ENCODE data around the gene ADAM30. TPM values are rescaled to one million over a fixed set of nuclear protein-coding genes. Genes with fewer than 3 reads are reported as not detected.

ADAM30 gene
- not detected for total RNA-seq

- intact Hi-C loops (cut with micrococcal nuclease) = no loop called here
- Mint-ChIP-seq H3K4me1 (ENCODE audit: low read depth) (peaks cover 8% of the 10 kb centered on the region), H3K36me3 (ENCODE audit: low read depth) (no peaks in the 10 kb centered on the region), H3K27ac (no peak within 1 kb of the TSS), H3K9me3 (no peaks in the 10 kb centered on the region), H3K27me3 (ENCODE audit: low read depth) (peaks cover 14% of the 10 kb centered on the region), H3K4me3 (no peak within 1 kb of the TSS)
- CTCF ChIA-PET = interaction anchor here (1.0 kb wide), 1 partner anchor 11 kb away, joined by 3 read pairs; no protein-coding TSS in a partner anchor
- no peak for DNase-seq
These were observed at the start of gene ADAM30 for GRCh38 chr1:119896303-119896702. Gene ADAM30, minus strand, starts transcription at chr1:119896515. Its CDS starts 179 bp downstream, at chr1:119896336.

- CTCF ChIA-PET = interaction anchor here (1.1 to 1.7 kb wide), 2 partner anchors 16 to 73 kb away, joined by 3 to 5 read pairs; no protein-coding TSS in a partner anchor
- intact Hi-C loops (cut with micrococcal nuclease) = loop anchor here (5.0 kb wide), 1 partner anchor 219 kb away; no protein-coding TSS in a partner anchor
- Mint-ChIP-seq H3K36me3 (ENCODE audit: low read depth) (peaks cover 9% of the 10 kb centered on the region), H3K27me3 (ENCODE audit: low read depth) (no peaks in the 10 kb centered on the region), H3K27ac (no peak overlapping the region), H3K9me3 (no peaks in the 10 kb centered on the region), H3K4me1 (ENCODE audit: low read depth) (peaks cover 8% of the 10 kb centered on the region), H3K4me3 (no peak overlapping the region)
- no peak for DNase-seq
These were observed 46.9 kb upstream of the ADAM30 start for GRCh38 chr1:119943216-119943615.

GRCh38 chr1:119941392-119941791 is 45.1 kb upstream of the ADAM30 start:
- no peak for DNase-seq
- Mint-ChIP-seq H3K4me1 (ENCODE audit: low read depth) (peaks cover 8% of the 10 kb centered on the region), H3K9me3 (no peaks in the 10 kb centered on the region), H3K27ac (no peak overlapping the region), H3K4me3 (no peak overlapping the region), H3K36me3 (ENCODE audit: low read depth) (peaks cover 20% of the 10 kb centered on the region), H3K27me3 (ENCODE audit: low read depth) (no peaks in the 10 kb centered on the region)
- intact Hi-C loops (cut with micrococcal nuclease) = loop anchor here (5.0 kb wide), 1 partner anchor 221 kb away; no protein-coding TSS in a partner anchor
- CTCF ChIA-PET = no interaction called here

GRCh38 chr1:119940697-119941096 is 44.4 kb upstream of the ADAM30 start:
- Mint-ChIP-seq H3K36me3 (ENCODE audit: low read depth) (peaks cover 25% of the 10 kb centered on the region), H3K4me3 (no peak overlapping the region), H3K27ac (no peak overlapping the region), H3K9me3 (no peaks in the 10 kb centered on the region), H3K27me3 (ENCODE audit: low read depth) (no peaks in the 10 kb centered on the region), H3K4me1 (ENCODE audit: low read depth) (peaks cover 8% of the 10 kb centered on the region)
- intact Hi-C loops (cut with micrococcal nuclease) = loop anchor here (5.0 kb wide), 1 partner anchor 222 kb away; no protein-coding TSS in a partner anchor
- CTCF ChIA-PET = no interaction called here
- no peak for DNase-seq

- peaks cover 8% of the 10 kb centered on the region for H3K4me1 Mint-ChIP-seq (ENCODE audit: low read depth)
- no peaks in the 10 kb centered on the region for H3K27me3 Mint-ChIP-seq (ENCODE audit: low read depth)
- no peak overlapping the region for H3K27ac Mint-ChIP-seq
- no peak overlapping the region for H3K4me3 Mint-ChIP-seq
- no peak for DNase-seq
- peaks cover 11% of the 10 kb centered on the region for H3K9me3 Mint-ChIP-seq
- CTCF ChIA-PET = no interaction called here
- intact Hi-C loops (cut with micrococcal nuclease) = no loop called here
- peaks cover 53% of the 10 kb centered on the region for H3K36me3 Mint-ChIP-seq (ENCODE audit: low read depth)
These were observed 40.9 kb upstream of the ADAM30 start for GRCh38 chr1:119937198-119937597.

- H3K27ac Mint-ChIP-seq = no peak overlapping the region
- peaks cover 11% of the 10 kb centered on the region for H3K9me3 Mint-ChIP-seq
- intact Hi-C loops (cut with micrococcal nuclease) = no loop called here
- H3K36me3 Mint-ChIP-seq (ENCODE audit: low read depth) = peaks cover 56% of the 10 kb centered on the region
- no peaks in the 10 kb centered on the region for H3K4me1 Mint-ChIP-seq (ENCODE audit: low read depth)
- H3K4me3 Mint-ChIP-seq = no peak overlapping the region
- H3K27me3 Mint-ChIP-seq (ENCODE audit: low read depth) = no peaks in the 10 kb centered on the region
- DNase-seq = no peak
- CTCF ChIA-PET = interaction anchor here (1.0 kb wide), 1 partner anchor 95 kb away, joined by 3 read pairs; no protein-coding TSS in a partner anchor
These were observed 39.6 kb upstream of the ADAM30 start for GRCh38 chr1:119935915-119936314.

GRCh38 chr1:119935373-119935772 is 39.1 kb upstream of the ADAM30 start:
- no peaks in the 10 kb centered on the region for H3K4me1 Mint-ChIP-seq (ENCODE audit: low read depth)
- DNase-seq = no peak
- no peak overlapping the region for H3K27ac Mint-ChIP-seq
- peaks cover 56% of the 10 kb centered on the region for H3K36me3 Mint-ChIP-seq (ENCODE audit: low read depth)
- peaks cover 11% of the 10 kb centered on the region for H3K9me3 Mint-ChIP-seq
- H3K27me3 Mint-ChIP-seq (ENCODE audit: low read depth) = no peaks in the 10 kb centered on the region
- CTCF ChIA-PET = interaction anchor here (1.3 to 1.5 kb wide), 2 partner anchors 9 to 13 kb away, joined by 3 to 5 read pairs; no protein-coding TSS in a partner anchor
- intact Hi-C loops (cut with micrococcal nuclease) = no loop called here
- no peak overlapping the region for H3K4me3 Mint-ChIP-seq

- CTCF ChIA-PET = no interaction called here
- no peak for DNase-seq
- Mint-ChIP-seq H3K4me1 (ENCODE audit: low read depth) (no peaks in the 10 kb centered on the region), H3K27ac (no peak overlapping the region), H3K27me3 (ENCODE audit: low read depth) (no peaks in the 10 kb centered on the region), H3K9me3 (peaks cover 11% of the 10 kb centered on the region), H3K36me3 (ENCODE audit: low read depth) (peaks cover 54% of the 10 kb centered on the region), H3K4me3 (no peak overlapping the region)
- intact Hi-C loops (cut with micrococcal nuclease) = no loop called here
These were observed 37.1 kb upstream of the ADAM30 start for GRCh38 chr1:119933397-119933796.

GRCh38 chr1:119929643-119930315 is 33.5 kb upstream of the ADAM30 start:
- peaks cover 11% of the 10 kb centered on the region for H3K9me3 Mint-ChIP-seq
- intact Hi-C loops (cut with micrococcal nuclease) = no loop called here
- no peak for DNase-seq
- H3K4me1 Mint-ChIP-seq (ENCODE audit: low read depth) = no peaks in the 10 kb centered on the region
- CTCF ChIA-PET = interaction anchor here (2.1 kb wide), 1 partner anchor 19 kb away, joined by 6 read pairs; no protein-coding TSS in a partner anchor
- H3K27me3 Mint-ChIP-seq (ENCODE audit: low read depth) = no peaks in the 10 kb centered on the region
- peaks cover 39% of the 10 kb centered on the region for H3K36me3 Mint-ChIP-seq (ENCODE audit: low read depth)
- no peak overlapping the region for H3K27ac Mint-ChIP-seq
- no peak overlapping the region for H3K4me3 Mint-ChIP-seq

GRCh38 chr1:119926553-119926952 is 30.2 kb upstream of the ADAM30 start:
- CTCF ChIA-PET = interaction anchor here (0.7 to 2.1 kb wide), 5 partner anchors 8 to 155 kb away, joined by 3 to 6 read pairs (median 4); no protein-coding TSS in a partner anchor
- intact Hi-C loops (cut with micrococcal nuclease) = no loop called here

GRCh38 chr1:119924948-119925898 is 28.9 kb upstream of the ADAM30 start:
- Mint-ChIP-seq H3K36me3 (ENCODE audit: low read depth) (peaks cover 35% of the 10 kb centered on the region), H3K4me3 (no peak overlapping the region), H3K9me3 (no peaks in the 10 kb centered on the region), H3K27ac (no peak overlapping the region), H3K4me1 (ENCODE audit: low read depth) (no peaks in the 10 kb centered on the region), H3K27me3 (ENCODE audit: low read depth) (no peaks in the 10 kb centered on the region)
- intact Hi-C loops (cut with micrococcal nuclease) = no loop called here
- no peak for DNase-seq
- CTCF ChIA-PET = interaction anchor here (0.9 to 1.5 kb wide), 2 partner anchors 10 to 55 kb away, joined by 3 read pairs; no protein-coding TSS in a partner anchor

More at GRCh38 chr1:119926553-119926952, 30.2 kb upstream of the ADAM30 start:
- Mint-ChIP-seq H3K9me3 (no peaks in the 10 kb centered on the region), H3K4me3 (no peak overlapping the region), H3K27me3 (ENCODE audit: low read depth) (no peaks in the 10 kb centered on the region), H3K27ac (no peak overlapping the region), H3K4me1 (ENCODE audit: low read depth) (no peaks in the 10 kb centered on the region), H3K36me3 (ENCODE audit: low read depth) (peaks cover 33% of the 10 kb centered on the region)
- no peak for DNase-seq
